IMR-90 (cell line): ENCODE data around the gene DGKD. TPM values are rescaled to one million over a fixed set of nuclear protein-coding genes. Genes with fewer than 3 reads are reported as not detected.

Experiments used
- ATAC-seq: fragments of 200-7000 bp; cut with Tn5 transposase; 2 replicates; pipeline ENCODE4 v1.9.1; 2020; ENCODE audit warnings: low read depth, mild to moderate bottlenecking, moderate library complexity
- BruUV-seq: library from RNA; stranded (reverse); fragments of 400-500 nt; replicated peaks from 2 replicates; lab custom pipeline; 2021; lab: Mats Ljungman, UMichigan
- CTCF ChIA-PET: fragments of 300-600 bp; formaldehyde crosslinking; extraction: SDS; loops from one replicate; lab custom pipeline; 2021; ENCODE audit warnings: antibody characterized with exemption; lab: Yijun Ruan, JAX
- POLR2A ChIA-PET: fragments of 300-600 bp; sonication (Branson Sonifier 250); formaldehyde crosslinking; loops from one replicate; lab custom pipeline; 2022; ENCODE audit warnings: antibody characterized with exemption; ENCODE audit not compliant: unreplicated experiment; lab: Charles Lee
- DNase-seq: peaks from one replicate; pipeline ENCODE4 v3.0.0; 2013
- H2AFZ ChIP-seq: replicated peaks from 2 replicates; pipeline ENCODE3; 2013; ENCODE audit warnings: low read length, mild to moderate bottlenecking; ENCODE audit not compliant: poor library complexity
- H2AK5ac ChIP-seq: 2 replicates; pipeline ENCODE4 v1.6.1; 2013; ENCODE audit warnings: low read depth, low read length, inconsistent platforms
- H2AK9ac ChIP-seq: replicated peaks from 2 replicates; pipeline ENCODE3; 2013; ENCODE audit warnings: mild to moderate bottlenecking, low read depth, low read length, moderate library complexity; ENCODE audit not compliant: poor library complexity
- H2BK120ac ChIP-seq: 2 replicates; pipeline ENCODE4 v1.6.1; 2013; ENCODE audit warnings: low read depth, low read length, inconsistent platforms
- H2BK15ac ChIP-seq: 3 replicates; pipeline ENCODE4 v1.6.1; 2013; ENCODE audit warnings: low read depth, low read length, inconsistent platforms
- H2BK20ac ChIP-seq: 2 replicates; pipeline ENCODE4 v1.6.1; 2013; ENCODE audit warnings: low read depth, mild to moderate bottlenecking, inconsistent platforms, low read length, moderate library complexity
- H2BK5ac ChIP-seq: 2 replicates; pipeline ENCODE4 v1.6.1; 2013; ENCODE audit warnings: mild to moderate bottlenecking, low read depth, low read length, inconsistent platforms; ENCODE audit not compliant: poor library complexity, severe bottlenecking
- H3K14ac ChIP-seq: replicated peaks from 2 replicates; pipeline ENCODE4 v1.6.1; 2013; ENCODE audit warnings: low read depth, low read length, inconsistent platforms
- H3K18ac ChIP-seq: 2 replicates; pipeline ENCODE4 v1.6.1; 2013; ENCODE audit warnings: low read depth, low read length, control low read depth
- H3K23ac ChIP-seq: 2 replicates; pipeline ENCODE4 v1.6.1; 2013; ENCODE audit warnings: low read depth, low read length, inconsistent platforms
- H3K27ac ChIP-seq: 2 replicates; pipeline ENCODE4 v1.5.1; 2013; ENCODE audit warnings: mild to moderate bottlenecking, control low read depth, low read length; ENCODE audit not compliant: insufficient read depth
- H3K27me3 ChIP-seq: 2 replicates; pipeline ENCODE4 v1.6.1; 2013; ENCODE audit warnings: low read length; ENCODE audit not compliant: control insufficient read depth, insufficient read depth
- H3K36me3 ChIP-seq: 2 replicates; pipeline ENCODE4 v1.6.1; 2013; ENCODE audit warnings: low read length, mixed read lengths; ENCODE audit not compliant: control insufficient read depth, insufficient read depth
- H3K4ac ChIP-seq: 2 replicates; pipeline ENCODE4 v1.6.1; 2013; ENCODE audit warnings: low read depth, low read length, inconsistent platforms
- H3K4me1 ChIP-seq: 2 replicates; pipeline ENCODE4 v1.6.1; 2013; ENCODE audit warnings: low read length, mixed read lengths; ENCODE audit not compliant: control insufficient read depth, insufficient read depth
- H3K4me2 ChIP-seq: 2 replicates; pipeline ENCODE4 v1.6.1; 2013; ENCODE audit warnings: low read depth, mild to moderate bottlenecking, control low read depth, low read length, moderate library complexity
- H3K4me3 ChIP-seq: 2 replicates; pipeline ENCODE4 v1.5.1; 2013; ENCODE audit warnings: low read depth, mild to moderate bottlenecking, control low read depth, low read length, moderate library complexity; ENCODE audit not compliant: insufficient read depth
- H3K56ac ChIP-seq: 2 replicates; pipeline ENCODE4 v1.6.1; 2013; ENCODE audit warnings: low read length, inconsistent platforms; ENCODE audit not compliant: insufficient read depth; ENCODE audit errors: extremely low read depth
- H3K79me1 ChIP-seq, 2 experiments: 2 replicates each; pipeline ENCODE4 v1.6.1; 2013; ENCODE audit warnings: low read length in 2 of 2, inconsistent platforms in 1 of 2, low read depth in 1 of 2
- H3K9ac ChIP-seq: 2 replicates; pipeline ENCODE4 v1.6.1; 2013; ENCODE audit warnings: low read depth, low read length, control low read depth
- H3K9me1 ChIP-seq: 2 replicates; pipeline ENCODE4 v1.6.1; 2013; ENCODE audit warnings: low read length, inconsistent platforms; ENCODE audit not compliant: insufficient read depth
- H3K9me3 ChIP-seq: 2 replicates; pipeline ENCODE4 v1.6.1; 2013; ENCODE audit warnings: low read length; ENCODE audit not compliant: control insufficient read depth, insufficient read depth
- H4K20me1 ChIP-seq: 2 replicates; pipeline ENCODE4 v1.6.1; 2013; ENCODE audit warnings: low read length, inconsistent platforms; ENCODE audit not compliant: insufficient read depth
- H4K5ac ChIP-seq: 2 replicates; pipeline ENCODE4 v1.6.1; 2013; ENCODE audit warnings: mild to moderate bottlenecking, low read depth, low read length, control low read depth
- H4K8ac ChIP-seq, 2 experiments: 2 replicates each; pipeline ENCODE4 v1.6.1; 2013; ENCODE audit warnings: low read depth in 2 of 2, low read length in 2 of 2, control low read depth in 1 of 2, inconsistent platforms in 1 of 2
- H4K91ac ChIP-seq: 2 replicates; pipeline ENCODE4 v1.6.1; 2013; ENCODE audit warnings: low read depth, low read length, inconsistent platforms; ENCODE audit not compliant: insufficient read depth
- BHLHE40 ChIP-seq: fragments of 150-350 bp; IDR thresholded peaks from 2 replicates; pipeline ENCODE4 v1.6.1; 2016; ENCODE audit warnings: mild to moderate bottlenecking, low read depth, low read length
- CEBPB ChIP-seq: IDR thresholded peaks from 2 replicates; pipeline ENCODE4 v1.6.1; 2012; ENCODE audit warnings: low read depth, low read length, improper control_type of control experiment
- CHD1 ChIP-seq: IDR thresholded peaks from 2 replicates; pipeline ENCODE4 v1.6.1; 2012; ENCODE audit warnings: low read depth, low read length, improper control_type of control experiment
- CTCF ChIP-seq: conservative IDR thresholded peaks from 2 replicates; pipeline ENCODE4 v1.5.1; 2012; ENCODE audit warnings: mild to moderate bottlenecking, low read depth, low read length, improper control_type of control experiment
- ELK1 ChIP-seq: fragments of 150-350 bp; IDR thresholded peaks from 2 replicates; pipeline ENCODE4 v1.6.1; 2016; ENCODE audit warnings: low read depth, mild to moderate bottlenecking, low read length, moderate library complexity, borderline replicate concordance
- FOS ChIP-seq: fragments of 150-350 bp; IDR thresholded peaks from 2 replicates; pipeline ENCODE4 v1.6.1; 2016; ENCODE audit warnings: low read depth, low read length
- MAFK ChIP-seq: IDR thresholded peaks from 2 replicates; pipeline ENCODE4 v1.6.1; 2012; ENCODE audit warnings: low read depth, low read length, improper control_type of control experiment
- MAZ ChIP-seq: IDR thresholded peaks from 2 replicates; pipeline ENCODE4 v1.6.1; 2012; ENCODE audit warnings: low read depth, mild to moderate bottlenecking, low read length, improper control_type of control experiment, moderate library complexity, borderline replicate concordance
- MXI1 ChIP-seq: IDR thresholded peaks from 2 replicates; pipeline ENCODE4 v1.6.1; 2012; ENCODE audit warnings: low read depth, mild to moderate bottlenecking, low read length, moderate library complexity, borderline replicate concordance
- NFE2L2 ChIP-seq: fragments of 150-350 bp; IDR thresholded peaks from 2 replicates; pipeline ENCODE4 v1.6.1; 2016; ENCODE audit warnings: low read depth, mild to moderate bottlenecking, low read length
- POLR2A ChIP-seq: IDR thresholded peaks from 2 replicates; pipeline ENCODE4 v1.6.1; 2012; ENCODE audit warnings: mild to moderate bottlenecking, low read depth, low read length
- RAD21 ChIP-seq: IDR thresholded peaks from 2 replicates; pipeline ENCODE4 v1.6.1; 2012; ENCODE audit warnings: low read length, improper control_type of control experiment
- RCOR1 ChIP-seq: IDR thresholded peaks from 2 replicates; pipeline ENCODE4 v1.6.1; 2012; ENCODE audit warnings: mild to moderate bottlenecking, low read length, improper control_type of control experiment; ENCODE audit not compliant: insufficient replicate concordance
- RFX5 ChIP-seq: IDR thresholded peaks from 2 replicates; pipeline ENCODE4 v1.8.0; 2012; ENCODE audit warnings: low read depth, mild to moderate bottlenecking, low read length, moderate library complexity
- WGBS, 2 experiments: methylation state at CpG; one replicate each; pipeline versions ENCODE4 v1.1.5 to v1.1.7; 2013; ENCODE audit warnings: missing lambda C conversion rate in 2 of 2; ENCODE audit not compliant: insufficient read length in 1 of 2; ENCODE audit errors: extremely low coverage in 2 of 2; 5-methylcytosine and 5-hydroxymethylcytosine counted together
- dilution Hi-C: fragments of 300-500 bp; cut with HindIII; formaldehyde crosslinking; loops from one replicate; pipeline ENCODE4 v1.14.3; 2018; ENCODE audit warnings: low sequenced_read_pairs; ENCODE audit not compliant: unreplicated experiment
- in situ Hi-C: fragments of 300-500 bp; cut with MboI; formaldehyde crosslinking; loops from 3 replicates; pipeline ENCODE4 v1.14.3; 2019; ENCODE audit warnings: low sequenced_read_pairs, inconsistent platforms, mixed read lengths
- intact Hi-C: fragments of 100-400 bp; cut with micrococcal nuclease; formaldehyde crosslinking; loops from 2 replicates; pipeline ENCODE4 v1.10.0; 2022
- polyA plus RNA-seq, 3 experiments: library from polyadenylated mRNA; depleted of rRNA; stranded (reverse); fragments of >200 nt; gene quantifications; 2 replicates each; pipeline ENCODE4 v1.2.3, GENCODE V29; 2012; ENCODE audit warnings: low replicate concordance in 1 of 3
- total RNA-seq: library from RNA; depleted of rRNA; stranded (reverse); fragments of >200 nt; gene quantifications from 2 replicates; pipeline ENCODE4 v1.2.3, GENCODE V29; 2012
- TF ChIP-seq, protein P1 (sequence below): fragments of 150-350 bp; IDR thresholded peaks from 2 replicates; pipeline ENCODE4 v1.6.1; 2017; ENCODE audit warnings: mild to moderate bottlenecking, antibody characterized with exemption, low read length, low read depth

Gene DGKD
- total and polyA plus RNA-seq, 2 of the 4 experiments (the other 2 are of a cell fraction) = 6.5 to 10.1 TPM

GRCh38 chr2:233402346-233402745, 48.1 kb downstream of the DGKD start:
- H3K56ac ChIP-seq = no peak overlapping the region
- in situ Hi-C loops (no loop called here), intact Hi-C loops (no loop called here), dilution Hi-C loops (no loop called here)
- ATAC-seq = no peak
- H2BK5ac ChIP-seq = no peak overlapping the region
- WGBS, 2 experiments = no CpG with 5 or more reads among the region's 5 CpGs
- no peak overlapping the region for H2BK120ac ChIP-seq
- no peak overlapping the region for H3K18ac ChIP-seq
- H4K20me1 ChIP-seq = no peaks in the 10 kb centered on the region
- no peak overlapping the region for H2AFZ ChIP-seq
- POLR2A ChIA-PET = no interaction called here
- H3K9me3 ChIP-seq = no peaks in the 10 kb centered on the region
- no peaks in the 10 kb centered on the region for H3K27me3 ChIP-seq
- H2BK15ac ChIP-seq = no peak overlapping the region
- no peak overlapping the region for H3K4ac ChIP-seq
- H3K27ac ChIP-seq = no peak overlapping the region
- CTCF ChIA-PET = interaction anchor here (1.1 to 1.2 kb wide), 2 partner anchors 41 to 45 kb away, joined by 3 to 6 read pairs; no protein-coding TSS in a partner anchor
- no peak overlapping the region for H4K8ac ChIP-seq
- H3K4me1 ChIP-seq = no peaks in the 10 kb centered on the region
- no TSS peak for BruUV-seq
- DNase-seq = no peak
- no peak overlapping the region for H3K4me3 ChIP-seq
- no peak overlapping the region for H4K5ac ChIP-seq
- H3K36me3 ChIP-seq = 0 out of 2 replicates have a peak, but pooled peaks cover 2% of the 10 kb centered on the region
- H3K79me1 ChIP-seq = no peaks in the 10 kb centered on the region; a peak in 3 of 4 replicates
- no peak overlapping the region for H4K91ac ChIP-seq
- no peak overlapping the region for H3K9ac ChIP-seq
- no peak overlapping the region for H2AK5ac ChIP-seq
- no peak overlapping the region for H3K23ac ChIP-seq
- TF ChIP-seq CTCF (no peak), NFE2L2 (no peak), BHLHE40 (no peak), RFX5 (no peak), MAZ (no peak), MAFK (no peak), RCOR1 (no peak), FOS (no peak), CHD1 (no peak), POLR2A (no peak), CEBPB (no peak), ELK1 (no peak), MXI1 (no peak), RAD21 (no peak)
- TF ChIP-seq, protein P1, sequence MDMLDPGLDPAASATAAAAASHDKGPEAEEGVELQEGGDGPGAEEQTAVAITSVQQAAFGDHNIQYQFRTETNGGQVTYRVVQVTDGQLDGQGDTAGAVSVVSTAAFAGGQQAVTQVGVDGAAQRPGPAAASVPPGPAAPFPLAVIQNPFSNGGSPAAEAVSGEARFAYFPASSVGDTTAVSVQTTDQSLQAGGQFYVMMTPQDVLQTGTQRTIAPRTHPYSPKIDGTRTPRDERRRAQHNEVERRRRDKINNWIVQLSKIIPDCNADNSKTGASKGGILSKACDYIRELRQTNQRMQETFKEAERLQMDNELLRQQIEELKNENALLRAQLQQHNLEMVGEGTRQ = no peak
- no peak overlapping the region for H2BK20ac ChIP-seq
- no peaks in the 10 kb centered on the region for H3K9me1 ChIP-seq
- H3K14ac ChIP-seq = no peak overlapping the region
- H2AK9ac ChIP-seq = no peak overlapping the region
- H3K4me2 ChIP-seq = no peak overlapping the region
